ENCODE measurements around the gene C17orf78. TPM values are rescaled to one million over a fixed set of nuclear protein-coding genes. Genes with fewer than 3 reads are reported as not detected.
A peak's percentile ranks its signal among the peaks of the same experiment; 100 is the strongest.

The C17orf78 gene
- total RNA-seq, 2 donors from 2014 or later: not detected

GRCh38 chr17:37429453-37429852 lies 53.7 kb downstream of the C17orf78 start:
- Mint-ChIP-seq H3K4me1 (peaks cover 12% of the 10 kb centered on the region), H3K9me3 (no peaks in the 10 kb centered on the region), H3K4me3 (no peak overlapping the region), H3K27me3 (ENCODE audit: insufficient read depth) (no peaks in the 10 kb centered on the region), H3K36me3 (ENCODE audit: low read depth) (peaks cover 75% of the 10 kb centered on the region), H3K27ac (no peak overlapping the region)
- Histone ChIP-seq H3K4me3 (ENCODE audit: low read length) (no peak overlapping the region), H3K9ac (ENCODE audit: extremely low read depth, low read length, poor library complexity, severe bottlenecking) (no peak overlapping the region), H3K27me3 (ENCODE audit: control insufficient read depth, insufficient read depth, low read length, poor library complexity, severe bottlenecking) (no peaks in the 10 kb centered on the region), H3K9me3 (ENCODE audit: control insufficient read depth, low read length) (no peaks in the 10 kb centered on the region), H3K4me1 (ENCODE audit: control insufficient read depth, insufficient read depth, low read length) (peaks cover 5% of the 10 kb centered on the region), H3K27ac (ENCODE audit: low read depth, low read length) (no peak overlapping the region), H3K36me3 (ENCODE audit: control insufficient read depth, insufficient read depth, low read length) (peaks cover 71% of the 10 kb centered on the region)
- WGBS, 2 experiments (ENCODE audit: insufficient coverage in 1 of 2, insufficient read length in 1 of 2): 100% methylated on average over 1 of the region's 1 CpG; no CpG with 5 or more reads in 1 of the 2 experiments
- no peak for TF ChIP-seq CTCF (conservative IDR thresholded peaks at IDR 0.05)
- no peak for DNase-seq

- Histone ChIP-seq H3K27me3 (ENCODE audit: control insufficient read depth, insufficient read depth, low read length, poor library complexity, severe bottlenecking) (no peaks in the 10 kb centered on the region), H3K9ac (ENCODE audit: extremely low read depth, low read length, poor library complexity, severe bottlenecking) (no peak overlapping the region), H3K27ac (ENCODE audit: low read depth, low read length) (no peak overlapping the region), H3K9me3 (ENCODE audit: control insufficient read depth, low read length) (no peaks in the 10 kb centered on the region), H3K4me1 (ENCODE audit: control insufficient read depth, insufficient read depth, low read length) (peaks cover 5% of the 10 kb centered on the region), H3K36me3 (ENCODE audit: control insufficient read depth, insufficient read depth, low read length) (peaks cover 64% of the 10 kb centered on the region), H3K4me3 (ENCODE audit: low read length) (no peak overlapping the region)
- no peak overlapping the region for H3K4me3 Mint-ChIP-seq
- H3K27me3 Mint-ChIP-seq (ENCODE audit: insufficient read depth): no peaks in the 10 kb centered on the region
- H3K36me3 Mint-ChIP-seq (ENCODE audit: low read depth): peaks cover 72% of the 10 kb centered on the region
- peaks cover 12% of the 10 kb centered on the region for H3K4me1 Mint-ChIP-seq
- TF ChIP-seq CTCF (conservative IDR thresholded peaks at IDR 0.05): no peak
- peak overlapping the region; percentile 4 for H3K27ac Mint-ChIP-seq
- no peak for DNase-seq
- 55 to 67% methylated on average over 1 of the region's 1 CpG for WGBS, 2 experiments (ENCODE audit: insufficient coverage in 1 of 2, insufficient read length in 1 of 2)
- no peaks in the 10 kb centered on the region for H3K9me3 Mint-ChIP-seq
Observed at GRCh38 chr17:37430051-37430627, 54.4 kb downstream of the C17orf78 start.

GRCh38 chr17:37432671-37433070 lies 56.9 kb downstream of the C17orf78 start:
- Mint-ChIP-seq H3K36me3 (ENCODE audit: low read depth) (peaks cover 56% of the 10 kb centered on the region), H3K4me3 (no peak overlapping the region), H3K4me1 (peaks cover 12% of the 10 kb centered on the region), H3K27me3 (ENCODE audit: insufficient read depth) (no peaks in the 10 kb centered on the region), H3K9me3 (no peaks in the 10 kb centered on the region), H3K27ac (no peak overlapping the region)
- Histone ChIP-seq H3K27me3 (ENCODE audit: control insufficient read depth, insufficient read depth, low read length, poor library complexity, severe bottlenecking) (no peaks in the 10 kb centered on the region), H3K4me1 (ENCODE audit: control insufficient read depth, insufficient read depth, low read length) (peaks cover 5% of the 10 kb centered on the region), H3K9me3 (ENCODE audit: control insufficient read depth, low read length) (no peaks in the 10 kb centered on the region), H3K36me3 (ENCODE audit: control insufficient read depth, insufficient read depth, low read length) (peaks cover 52% of the 10 kb centered on the region), H3K27ac (ENCODE audit: low read depth, low read length) (no peak overlapping the region), H3K9ac (ENCODE audit: extremely low read depth, low read length, poor library complexity, severe bottlenecking) (no peak overlapping the region), H3K4me3 (ENCODE audit: low read length) (no peak overlapping the region)
- no peak for TF ChIP-seq CTCF (conservative IDR thresholded peaks at IDR 0.05)
- 100% methylated on average over 2 of the region's 2 CpGs for WGBS, 2 experiments (ENCODE audit: insufficient coverage in 1 of 2, insufficient read length in 1 of 2)
- no peak for DNase-seq

All from endodermal cell (in vitro differentiated cells).